HG03045 (cell line): ENCODE data around the gene SEC14L5.
A peak's percentile ranks its signal among the peaks of the same experiment; 100 is the strongest.
"Not testable (repeated sequence)": the region's sequence is repeated elsewhere in the genome, so short reads cannot be mapped to it uniquely, and the experiment has no call there.

Source experiments
- ATAC-seq: cut with Tn5 transposase; IDR thresholded peaks from one replicate; pipeline ENCODE4 v1.9.1; 2021; ENCODE audit warnings: mild to moderate bottlenecking, moderate library complexity; ENCODE audit not compliant: unreplicated experiment

SEC14L5 gene

DNA sequence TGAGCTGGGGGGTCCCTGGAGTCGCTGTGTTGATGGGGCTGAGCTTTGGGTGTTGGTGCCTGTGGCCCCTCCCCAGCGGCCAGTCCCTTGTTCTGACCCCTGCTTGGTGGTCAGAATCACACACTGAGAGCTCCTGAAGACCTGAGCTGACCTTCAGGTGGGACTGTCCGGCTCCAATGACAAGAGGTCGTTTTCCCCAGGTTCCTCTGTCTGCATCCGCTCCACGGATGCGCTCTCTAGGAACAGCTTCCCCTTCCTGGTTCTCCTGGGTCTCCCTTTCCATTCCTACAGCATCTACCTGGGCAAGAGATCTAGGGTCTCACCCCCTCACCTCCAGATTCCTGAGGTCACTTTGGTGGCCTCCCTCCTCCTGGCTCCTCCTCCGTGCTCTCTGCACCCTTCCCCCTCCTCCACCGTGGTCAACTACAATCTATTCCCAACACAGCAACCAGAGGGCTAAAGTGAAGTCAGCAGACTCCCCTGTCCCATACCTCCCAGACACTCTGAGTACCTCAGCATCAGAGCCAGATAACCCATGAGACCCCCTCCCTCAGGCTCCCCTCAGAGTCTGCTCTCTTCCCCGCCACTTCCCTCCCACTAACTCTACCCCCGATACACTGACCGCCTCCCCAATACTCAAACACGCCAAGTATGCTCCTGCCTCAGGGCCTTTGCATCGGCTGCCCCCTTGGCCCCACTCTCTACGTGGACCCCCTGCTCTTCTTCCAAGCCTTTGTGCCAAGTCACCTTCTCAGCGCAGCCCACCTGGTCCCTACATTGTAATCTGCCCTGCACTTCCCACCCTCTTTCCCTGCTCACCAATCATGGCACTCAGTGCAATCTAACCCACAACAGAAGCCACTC, 9.0 kb upstream of the SEC14L5 start:
- ATAC-seq: no peak

DNA sequence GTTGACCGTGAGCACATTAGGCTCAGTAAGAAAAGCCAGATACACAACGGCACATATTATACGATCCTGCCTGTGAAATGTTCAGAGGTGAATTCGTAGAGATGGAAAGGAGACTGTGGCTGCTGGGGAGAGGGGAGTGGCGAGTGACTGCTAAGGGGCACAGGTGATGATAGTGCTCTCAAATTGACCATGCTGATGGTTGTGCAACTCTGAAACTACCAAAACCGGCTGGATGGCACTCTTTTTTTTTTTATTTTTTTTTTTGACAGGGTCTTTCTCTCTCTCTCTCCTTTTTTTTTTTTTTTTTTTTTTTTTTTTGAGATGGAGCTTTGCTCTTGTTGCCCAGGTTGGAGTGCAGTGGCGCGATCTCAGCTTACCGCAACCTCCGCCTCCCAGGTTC, 8.1 kb upstream of the SEC14L5 start:
- ATAC-seq: no peak

DNA sequence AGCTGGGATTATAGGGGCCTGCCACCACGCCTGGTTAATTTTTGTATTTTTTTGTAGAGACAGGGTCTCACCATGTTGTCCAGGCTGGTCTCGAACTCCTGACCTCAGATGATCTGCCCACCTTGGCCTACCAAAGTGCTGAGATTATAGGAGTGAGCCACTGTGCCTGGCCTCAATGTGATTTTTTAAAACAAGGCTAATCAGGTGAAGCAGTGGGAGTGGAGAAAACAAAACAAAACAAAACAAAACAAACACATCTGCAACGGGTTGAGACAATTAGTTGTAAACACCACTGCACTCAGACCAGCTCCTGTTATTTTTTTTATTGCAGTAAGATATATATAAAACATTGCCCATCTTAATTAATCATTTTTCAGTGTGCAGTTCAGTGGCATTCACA, 6.5 kb upstream of the SEC14L5 start:
- ATAC-seq: not testable (repeated sequence)

DNA sequence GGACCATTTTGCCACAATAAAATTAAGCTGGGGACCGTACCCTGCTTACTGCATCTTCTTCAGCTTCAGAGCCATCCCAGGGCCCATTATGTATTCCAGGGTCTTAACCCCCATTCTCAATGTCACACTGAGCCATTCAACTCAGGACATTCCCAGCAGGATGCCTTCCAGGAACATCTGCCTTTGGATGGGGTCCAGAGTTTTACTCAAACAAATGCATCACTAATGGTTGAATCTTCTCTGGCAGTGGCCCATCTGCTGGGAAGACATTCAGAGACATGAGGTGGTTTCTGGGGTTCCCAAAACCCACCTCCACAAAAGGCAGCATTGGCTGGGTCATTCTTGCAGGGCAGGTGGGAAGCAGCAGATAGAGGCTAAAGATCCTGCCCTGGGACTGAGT, 3.4 kb upstream of the SEC14L5 start:
- ATAC-seq: no peak

DNA sequence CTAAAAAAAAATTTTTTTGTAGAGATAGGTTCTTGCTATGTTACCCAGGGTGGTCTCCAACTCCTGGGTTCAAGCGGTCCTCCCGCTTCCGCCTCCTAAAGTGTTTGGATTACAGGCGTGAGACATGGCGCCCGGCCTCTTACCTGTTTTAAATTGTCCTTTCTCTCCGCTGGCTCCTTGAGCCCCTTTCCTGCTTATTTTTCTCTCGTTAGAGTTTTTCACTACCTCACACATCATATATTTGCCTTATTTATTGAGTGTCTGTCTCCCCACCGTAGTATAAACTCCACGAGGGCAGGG, 760 bp upstream of the SEC14L5 start:
- no peak for ATAC-seq

DNA sequence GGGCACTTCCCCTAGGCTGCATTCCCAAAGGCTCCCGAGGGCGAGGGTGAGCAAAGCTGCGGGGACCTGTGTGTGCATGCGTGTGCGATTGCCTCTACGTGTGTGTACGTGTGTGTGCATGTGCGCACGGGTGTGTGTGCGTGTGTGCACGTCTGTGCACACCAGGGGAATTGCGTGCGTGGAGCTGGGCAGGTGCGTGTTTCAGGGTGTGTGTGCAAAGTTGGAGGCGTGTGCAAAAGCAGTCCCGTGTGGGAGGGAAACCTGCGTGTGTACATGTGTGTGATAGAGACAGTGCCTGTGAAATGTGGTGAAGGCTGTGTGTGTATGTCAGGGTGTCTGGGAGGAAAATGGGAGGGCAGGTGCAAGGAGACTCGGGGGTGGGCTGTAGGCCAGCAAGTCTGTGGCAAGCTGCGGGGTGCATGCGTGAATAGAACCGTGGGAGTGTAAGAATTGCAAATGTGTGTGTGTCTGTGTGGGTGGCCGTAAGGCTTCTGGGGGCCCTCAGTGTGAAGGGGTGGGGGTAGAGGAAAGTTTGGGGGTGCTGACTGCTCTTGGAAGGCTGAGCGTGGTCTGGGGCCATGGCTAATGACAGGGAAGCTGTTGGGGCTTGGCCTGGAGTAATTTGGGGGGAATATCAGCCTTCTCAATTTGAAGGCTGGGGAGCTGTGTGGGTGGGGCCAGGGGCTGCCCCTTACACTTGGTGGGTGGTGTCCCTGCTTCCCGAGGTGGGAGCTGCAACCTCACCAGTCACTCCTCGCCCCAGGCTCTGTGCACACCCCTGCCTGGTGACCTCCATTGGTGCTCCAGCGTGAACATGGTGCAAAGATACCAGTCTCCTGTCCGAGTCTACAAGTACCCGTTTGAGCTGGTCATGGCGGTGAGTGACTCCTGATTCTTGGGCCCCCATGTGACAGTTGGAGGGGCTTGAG, 644 bp downstream of the SEC14L5 start:
- no peak for ATAC-seq

DNA sequence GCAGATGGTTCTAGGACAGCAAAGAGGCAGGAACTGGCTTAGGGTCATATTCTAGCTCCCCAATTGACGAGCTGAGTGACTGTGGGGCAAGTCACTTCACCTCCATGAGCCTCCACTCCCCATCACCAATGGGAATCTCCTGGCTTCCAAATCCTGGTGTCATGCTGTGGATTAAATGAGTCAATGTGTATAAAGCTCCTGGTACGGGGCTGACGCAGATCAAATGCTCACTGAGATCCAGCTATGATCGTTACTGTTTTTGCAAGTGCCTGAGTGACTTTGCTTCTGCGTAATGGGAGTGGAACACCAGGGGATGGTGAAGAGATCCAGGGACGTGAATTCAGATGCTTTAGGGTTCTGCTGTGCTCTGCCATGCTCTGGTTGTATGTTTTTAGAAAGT, 2.4 kb downstream of the SEC14L5 start:
- no peak for ATAC-seq

DNA sequence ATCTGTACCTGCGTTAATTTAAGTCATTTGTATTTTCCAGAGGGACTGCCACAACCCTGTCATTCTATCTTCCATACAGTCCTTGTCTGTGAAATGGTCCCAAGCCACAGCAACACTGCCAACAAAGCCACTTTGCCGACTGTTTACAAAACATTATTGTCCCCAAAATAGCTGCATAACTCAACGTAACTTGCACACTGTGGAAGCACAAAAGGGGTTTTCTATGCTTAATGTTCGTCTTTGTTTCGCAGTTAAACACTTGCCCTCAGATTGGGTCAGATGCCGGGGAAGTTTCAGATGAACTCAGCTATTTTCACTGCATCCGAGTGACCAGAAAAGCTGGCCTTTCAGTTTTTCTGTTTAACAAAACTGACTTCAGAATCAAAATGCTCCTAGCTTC, 4.6 kb downstream of the SEC14L5 start:
- no peak for ATAC-seq

DNA sequence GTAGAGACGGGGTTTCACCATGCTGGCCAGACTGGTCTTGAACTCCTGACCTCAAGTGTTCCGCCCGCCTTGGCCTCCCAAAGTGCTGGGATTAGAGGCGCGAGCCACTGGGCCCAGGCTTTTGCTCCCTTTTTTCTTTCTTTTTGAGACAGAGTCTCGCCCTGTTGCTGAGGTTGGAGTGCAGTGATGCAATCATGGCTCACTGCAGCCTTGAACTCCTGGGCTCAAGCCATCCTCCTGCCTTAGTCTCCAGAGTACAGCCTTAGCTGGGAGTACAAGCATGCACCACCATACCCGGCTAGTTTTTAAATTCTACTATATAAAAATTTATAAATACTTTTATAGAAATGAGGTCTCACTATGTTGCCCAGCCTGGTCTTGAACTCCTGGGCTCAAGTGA, 5.4 kb downstream of the SEC14L5 start:
- ATAC-seq: not testable (repeated sequence)

DNA sequence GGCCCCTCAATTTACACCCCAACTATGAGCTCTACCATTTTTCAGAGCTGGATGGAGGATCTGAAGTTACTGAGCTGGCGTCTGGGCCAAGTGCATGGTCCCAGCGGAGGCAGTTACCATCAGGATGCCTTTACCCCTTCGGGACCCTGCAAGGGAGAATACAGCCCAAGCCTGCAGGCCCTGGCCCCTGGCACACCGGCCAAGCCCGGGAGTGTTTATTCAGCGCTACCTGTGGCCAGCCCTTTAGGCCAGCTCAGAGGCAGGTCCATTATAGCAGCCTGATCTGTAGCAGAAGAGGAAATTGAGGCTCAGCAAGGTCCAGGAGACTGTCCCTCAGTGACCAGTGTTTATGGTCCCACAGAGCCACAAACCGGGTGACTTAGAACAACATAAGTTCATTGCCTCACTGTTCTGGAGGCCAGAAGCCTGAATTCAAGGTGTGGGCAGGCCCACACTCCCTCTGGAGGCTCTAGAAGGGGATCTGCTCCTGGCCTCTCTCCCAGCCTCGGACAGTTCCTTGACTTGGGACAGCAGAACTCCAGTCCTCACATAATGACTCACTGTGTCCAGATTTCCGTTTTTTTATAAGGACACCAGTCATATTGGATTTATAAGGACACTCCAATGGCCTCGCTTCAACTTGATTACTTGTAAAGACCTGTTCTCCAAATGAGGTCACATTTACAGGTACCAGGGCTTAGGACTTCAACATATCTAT, 8.8 kb downstream of the SEC14L5 start:
- no peak for ATAC-seq

DNA sequence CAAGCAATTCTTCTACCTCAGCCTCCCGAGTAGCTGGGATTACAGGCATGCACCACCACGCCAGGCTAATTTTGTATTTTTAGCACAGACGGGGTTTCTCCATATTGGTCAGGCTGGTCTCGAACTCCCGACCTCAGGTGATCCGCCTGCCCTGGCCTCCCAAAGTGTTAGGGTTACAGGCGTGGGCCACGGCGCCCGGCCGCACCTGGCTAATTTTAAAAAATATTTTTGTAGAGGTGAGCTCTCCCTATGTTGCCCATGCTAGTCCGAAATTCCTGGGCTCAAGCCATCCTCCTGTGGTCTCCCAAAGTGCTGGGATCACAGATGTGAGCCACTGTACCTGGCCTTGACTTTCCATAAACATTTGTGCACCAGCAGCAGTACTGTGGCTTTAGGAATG, 10.1 kb downstream of the SEC14L5 start:
- not testable (repeated sequence) for ATAC-seq

DNA sequence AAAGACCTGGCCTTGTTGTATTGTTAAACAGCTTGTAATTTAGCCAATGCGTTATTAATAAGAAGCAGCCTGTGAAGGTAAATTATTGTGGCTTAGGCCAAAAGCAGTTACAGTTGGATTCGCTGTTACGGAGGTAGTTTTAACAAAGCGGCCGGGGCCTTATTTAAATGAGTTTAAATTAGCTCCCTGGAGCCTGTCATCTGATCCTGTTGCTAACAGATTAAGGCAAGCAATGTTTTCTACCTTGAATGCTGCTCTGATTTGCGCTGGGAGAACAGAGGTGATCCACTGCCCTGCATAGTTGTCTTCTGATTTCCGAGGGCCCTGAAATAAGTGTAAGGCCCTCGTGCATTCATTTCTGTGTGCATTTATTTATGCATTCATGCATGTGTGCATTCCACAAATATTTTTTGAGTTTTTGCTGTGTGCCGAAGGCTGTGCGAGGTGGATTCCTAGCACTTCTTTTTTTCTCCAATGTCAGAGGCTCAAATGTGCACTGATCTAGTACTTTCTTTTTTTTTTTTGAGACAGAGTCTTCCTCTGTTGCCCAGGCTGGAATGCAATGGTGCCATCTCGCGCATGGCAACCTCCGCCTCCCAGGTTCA, 10.9 kb downstream of the SEC14L5 start:
- ATAC-seq: no peak

DNA sequence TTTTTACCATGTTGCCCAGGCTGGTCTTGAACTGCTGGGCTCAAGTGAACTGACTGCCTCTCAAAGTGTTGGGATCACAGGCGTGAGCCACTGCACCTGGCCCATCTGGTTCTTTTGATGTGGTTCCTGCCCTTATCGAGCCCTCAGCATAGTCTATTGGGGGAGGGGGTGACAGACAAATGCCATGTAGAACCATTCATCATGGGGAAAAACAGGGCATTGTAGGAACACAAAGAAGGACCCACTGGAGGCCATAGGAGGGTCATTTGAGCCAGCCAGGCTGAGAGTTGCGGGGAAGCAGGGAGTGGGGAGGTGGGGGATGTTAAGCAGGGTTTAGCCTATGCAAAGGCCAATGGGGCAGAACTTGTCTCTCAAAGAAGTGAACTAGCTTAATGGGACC, 11.9 kb downstream of the SEC14L5 start:
- no peak for ATAC-seq

DNA sequence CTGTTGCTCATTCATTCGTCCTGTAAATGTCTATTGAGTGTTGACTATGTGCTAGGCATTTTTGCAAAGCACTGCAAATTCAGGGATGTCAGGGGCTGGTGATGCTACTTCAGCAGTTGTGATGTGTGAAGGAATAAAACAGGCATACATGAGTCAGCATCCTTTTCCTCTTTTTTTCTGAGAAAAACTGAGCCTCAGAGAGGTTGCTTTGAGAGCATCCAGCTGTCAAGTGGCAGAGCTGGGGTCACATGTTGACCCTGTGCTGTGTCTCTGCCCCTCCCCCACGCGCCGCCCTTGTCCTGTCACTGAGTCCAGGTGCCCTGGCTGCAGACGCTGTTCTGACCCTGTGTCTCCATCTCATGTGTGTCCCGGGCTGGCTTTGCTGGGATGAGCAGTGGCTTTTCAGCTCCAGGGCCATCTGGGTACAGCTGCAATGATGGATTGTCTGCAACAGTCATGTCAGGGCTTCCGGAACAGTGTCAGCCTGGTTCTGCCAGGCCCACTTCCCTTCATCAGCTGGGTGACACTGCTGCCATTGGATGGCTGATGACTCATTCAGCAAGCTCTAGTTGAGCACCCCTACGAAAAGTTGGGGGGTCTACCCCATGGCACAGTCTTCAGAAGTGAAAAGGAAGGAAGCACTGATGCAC, 14.9 kb downstream of the SEC14L5 start:
- no peak for ATAC-seq

DNA sequence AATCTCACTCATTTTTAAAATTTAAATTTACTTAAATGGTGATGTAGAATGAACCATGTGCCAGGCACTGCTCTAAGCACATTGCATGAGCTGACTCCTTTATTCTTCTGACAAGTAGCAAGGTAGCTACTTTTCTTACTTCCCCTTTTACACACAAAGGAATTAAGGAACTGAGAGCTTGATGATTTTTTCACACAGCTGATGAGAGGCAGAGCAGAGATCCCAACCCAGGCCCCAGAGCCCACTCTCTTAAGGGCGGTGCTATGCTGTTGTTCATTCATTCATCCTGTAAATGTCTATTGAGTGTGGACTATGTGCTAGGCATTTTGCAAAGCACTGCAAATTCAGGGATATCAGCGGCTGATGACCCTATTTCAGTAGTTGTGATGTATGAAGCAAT, 17.9 kb downstream of the SEC14L5 start:
- peak; percentile 61 for ATAC-seq

DNA sequence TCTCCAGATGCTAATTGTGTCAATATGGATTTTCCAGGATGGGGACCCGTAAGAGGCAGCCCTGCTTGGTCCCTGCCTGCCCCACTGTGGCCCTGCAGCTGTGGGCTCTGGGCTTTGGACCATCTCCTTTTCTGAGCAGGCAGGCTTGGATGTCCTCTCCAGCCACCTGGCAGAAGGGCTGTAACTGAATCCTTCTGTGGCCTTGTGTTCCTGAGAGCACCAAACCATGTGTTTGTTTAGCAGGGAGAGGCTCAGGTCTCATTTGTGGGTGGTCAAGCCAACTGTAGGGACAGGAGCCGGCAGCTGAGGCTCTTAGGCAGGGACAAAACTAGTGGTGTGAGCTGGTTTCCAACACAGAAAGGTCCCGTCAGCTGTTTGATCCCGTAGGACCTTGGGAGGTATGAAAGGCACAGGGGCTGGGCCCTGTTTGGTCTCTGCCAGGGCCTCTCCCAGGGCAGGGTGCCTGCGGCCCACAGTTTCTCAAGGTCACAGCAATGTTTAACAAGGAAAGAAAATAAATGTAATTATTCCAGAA, 18.5 kb downstream of the SEC14L5 start:
- no peak for ATAC-seq

DNA sequence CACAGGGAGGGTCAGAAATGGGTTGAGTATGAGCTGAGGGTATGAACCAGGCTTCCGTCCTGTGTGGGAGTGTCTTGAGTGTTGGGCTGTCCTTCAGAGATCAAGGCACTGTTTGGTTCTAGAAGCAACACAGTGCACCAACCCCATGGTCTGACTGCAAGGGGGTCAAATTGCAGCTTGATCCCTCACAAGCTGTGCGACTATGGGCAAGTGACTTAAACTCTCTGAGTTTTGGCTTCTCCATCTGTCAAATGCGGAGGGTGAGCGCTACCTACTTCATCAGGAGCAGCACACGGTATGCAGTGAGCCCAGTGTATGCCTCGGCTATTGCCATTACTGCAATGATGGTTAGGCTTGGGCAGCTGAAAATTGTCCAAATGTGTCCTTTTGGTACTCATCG, 21.0 kb downstream of the SEC14L5 start:
- no peak for ATAC-seq

DNA sequence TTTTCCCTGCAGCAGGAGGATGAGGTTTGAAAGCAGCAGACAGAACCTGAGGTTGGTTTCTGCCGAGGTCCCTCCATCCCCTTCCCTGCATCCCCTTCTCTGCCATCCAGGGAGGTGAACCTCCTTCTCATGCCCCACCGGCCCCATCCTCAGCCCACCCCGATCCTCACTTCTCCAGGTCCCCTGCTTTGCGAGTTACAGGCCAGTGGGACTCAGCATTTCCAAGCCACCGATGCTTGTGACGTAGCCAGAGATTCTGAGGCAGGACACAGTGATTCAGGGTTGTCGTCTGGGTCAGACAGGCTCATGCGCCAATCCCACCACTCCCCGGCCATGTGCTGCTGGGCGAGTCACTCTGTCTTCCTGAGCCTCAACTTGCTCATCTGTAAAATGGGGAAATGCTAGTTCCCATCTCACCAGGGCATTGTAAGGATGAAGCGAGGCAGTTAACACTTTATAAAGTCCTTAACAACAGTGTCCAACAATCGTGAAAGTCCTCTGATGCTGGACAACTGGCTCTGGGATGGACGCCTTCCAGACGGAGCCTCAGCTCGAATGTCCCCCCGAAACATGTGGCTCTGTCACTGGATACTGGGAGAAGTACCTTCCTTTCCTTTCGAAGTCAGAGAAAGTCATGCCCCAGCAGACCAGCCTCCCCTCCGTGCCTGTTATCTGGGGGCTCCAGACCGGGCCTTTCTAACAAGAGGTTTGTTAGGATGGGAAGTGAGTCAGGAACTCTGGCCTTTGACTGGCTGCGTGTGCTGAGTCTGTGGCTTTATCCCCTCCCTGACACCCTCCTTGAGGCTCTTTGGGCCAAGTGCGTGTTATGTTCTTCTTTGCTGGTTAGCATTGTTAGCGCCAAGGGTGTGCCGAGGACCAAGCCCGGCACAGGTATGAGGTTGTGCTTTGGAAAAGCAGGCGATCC, 21.9 kb downstream of the SEC14L5 start:
- ATAC-seq: no peak

DNA sequence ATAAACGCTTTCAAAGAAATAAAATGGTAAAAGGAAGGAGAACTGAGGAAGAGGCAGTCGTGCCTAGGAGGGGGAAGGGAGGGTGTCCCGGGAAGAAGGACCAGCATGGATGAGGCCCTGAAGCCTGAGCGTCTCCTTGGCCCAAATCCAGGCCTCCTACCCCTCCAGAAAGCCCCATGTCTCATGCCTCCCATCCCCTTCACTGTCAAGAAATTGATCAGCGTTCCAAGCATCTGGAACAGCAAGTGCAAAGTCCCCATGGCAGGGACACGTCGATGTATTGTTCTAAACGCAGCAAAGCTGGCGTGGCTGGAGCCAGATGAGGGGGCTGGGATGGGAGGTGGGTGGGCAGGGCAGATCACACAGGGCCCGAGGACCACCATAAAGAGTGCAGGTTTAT, 22.6 kb downstream of the SEC14L5 start:
- ATAC-seq: no peak
